GM12801 (cell line): ENCODE measurements around the gene CERS6.

Source experiments
- CTCF ChIP-seq: IDR thresholded peaks from one replicate; pipeline ENCODE4 v1.5.1; 2011; ENCODE audit warnings: control low read depth; ENCODE audit not compliant: insufficient read length; ENCODE audit errors: extremely low read depth

Gene CERS6

GRCh38 chr2:168717790-168718502 is 261.9 kb downstream of the CERS6 start:
- TF ChIP-seq CTCF = no peak

- TF ChIP-seq CTCF = no peak
These were observed 262.6 kb downstream of the CERS6 start for GRCh38 chr2:168718622-168719021.

GRCh38 chr2:168719446-168719845 is 263.4 kb downstream of the CERS6 start:
- TF ChIP-seq CTCF = no peak

- TF ChIP-seq CTCF = no peak
These were observed 266.5 kb downstream of the CERS6 start for GRCh38 chr2:168722592-168722991.

GRCh38 chr2:168723275-168723899 is 267.3 kb downstream of the CERS6 start:
- no peak for TF ChIP-seq CTCF

DNA sequence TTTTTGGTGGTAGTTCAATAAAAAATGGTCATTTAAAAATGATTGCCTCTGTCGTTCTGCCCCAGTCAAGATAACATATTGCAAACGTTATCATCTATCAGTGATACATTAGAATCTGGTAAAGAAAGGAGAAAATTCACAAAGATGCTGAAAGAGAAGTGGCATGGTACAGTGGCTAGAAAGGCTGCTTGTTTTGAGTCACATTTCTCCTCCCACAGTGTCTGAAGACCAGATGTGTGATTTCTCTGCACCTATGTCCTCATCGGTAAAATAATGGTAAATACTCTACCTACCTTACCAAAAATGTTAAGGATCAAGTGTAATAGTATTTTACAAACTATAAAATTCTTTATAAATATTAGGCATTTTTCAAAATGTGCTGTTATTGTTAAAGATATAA is 270.3 kb downstream of the CERS6 start:
- no peak for TF ChIP-seq CTCF

GRCh38 chr2:168727904-168728470 is 271.9 kb downstream of the CERS6 start:
- TF ChIP-seq CTCF = no peak
